Stimulated activated naive CD8-positive, alpha-beta T cell treated with anti-CD3 and anti-CD28 coated beads, Interleukin-15, Interleukin-2, amounts not matched to agents 100 U/mL and 50 U/mL, for 24 hours (primary cell): ENCODE results near the gene KRT17.
"Not testable (repeated sequence)": the region's sequence is repeated elsewhere in the genome, so short reads cannot be mapped to it uniquely, and the experiment has no call there.

ENCODE experiments used
- ATAC-seq: fragments of 150-1000 bp; cut with Tn5 transposase; one replicate; pipeline ENCODE4 v1.10.0; 2021
- DNase-seq: peaks from one replicate; pipeline ENCODE4 v3.0.0; 2021

Gene KRT17

DNA sequence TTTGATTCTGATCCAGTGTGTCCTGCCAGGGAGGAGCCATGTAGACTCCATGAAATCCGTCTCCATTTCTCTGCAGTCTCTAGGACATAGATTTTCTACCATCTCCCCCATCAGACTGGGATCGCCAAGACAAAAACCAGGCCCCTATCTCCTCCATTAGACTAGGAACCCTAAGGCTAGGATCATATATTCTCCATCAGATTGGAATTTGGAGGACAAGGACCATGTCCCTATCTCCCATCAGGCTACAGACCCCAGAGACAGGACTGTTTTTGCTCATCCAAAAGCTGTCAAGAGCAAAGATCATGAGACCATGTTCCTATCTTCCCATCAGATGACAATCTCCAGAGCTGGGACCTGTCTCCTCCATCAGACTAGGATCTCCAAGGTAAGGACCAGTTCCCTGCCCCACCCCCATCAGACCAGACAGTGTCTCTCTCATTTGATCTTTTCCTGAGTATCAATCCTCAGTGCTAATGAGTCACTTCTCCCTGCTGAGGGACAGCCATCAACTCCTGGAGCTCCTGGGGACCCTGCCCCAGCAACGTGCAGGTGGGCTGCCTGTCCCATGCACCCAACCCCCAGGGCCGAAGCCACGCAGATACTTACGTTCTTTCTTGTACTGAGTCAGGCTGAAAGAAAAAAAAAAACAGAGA is 4.3 kb downstream of the KRT17 start:
- ATAC-seq, DNase-seq: not testable (repeated sequence)

GRCh38 chr17:41619036-41619926 is 5.1 kb downstream of the KRT17 start:
- DNase-seq = no peak
- no peak for ATAC-seq

GRCh38 chr17:41618341-41619035 is 5.9 kb downstream of the KRT17 start:
- no peak for DNase-seq
- no peak for ATAC-seq

DNA sequence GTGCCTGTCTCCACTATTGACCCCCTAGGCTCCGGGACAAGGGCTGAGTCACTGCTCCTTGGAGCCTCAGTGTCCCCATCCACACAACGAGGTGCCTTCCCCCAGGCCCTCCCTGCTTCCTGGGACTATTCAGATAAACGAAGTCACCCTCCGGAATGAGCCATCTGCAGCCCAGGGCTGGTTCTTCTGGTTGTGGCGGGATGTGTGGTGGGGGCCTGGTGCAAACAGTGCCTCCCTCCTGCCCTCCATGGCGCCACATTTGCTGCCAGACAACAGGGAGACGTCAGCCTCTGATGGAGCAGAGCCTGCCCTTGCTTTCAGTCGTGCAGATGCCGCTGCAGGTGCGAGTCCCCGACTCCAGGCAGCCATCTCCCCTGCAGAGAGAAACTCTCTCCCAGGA is 6.7 kb downstream of the KRT17 start:
- ATAC-seq (no peak), DNase-seq (no peak)

DNA sequence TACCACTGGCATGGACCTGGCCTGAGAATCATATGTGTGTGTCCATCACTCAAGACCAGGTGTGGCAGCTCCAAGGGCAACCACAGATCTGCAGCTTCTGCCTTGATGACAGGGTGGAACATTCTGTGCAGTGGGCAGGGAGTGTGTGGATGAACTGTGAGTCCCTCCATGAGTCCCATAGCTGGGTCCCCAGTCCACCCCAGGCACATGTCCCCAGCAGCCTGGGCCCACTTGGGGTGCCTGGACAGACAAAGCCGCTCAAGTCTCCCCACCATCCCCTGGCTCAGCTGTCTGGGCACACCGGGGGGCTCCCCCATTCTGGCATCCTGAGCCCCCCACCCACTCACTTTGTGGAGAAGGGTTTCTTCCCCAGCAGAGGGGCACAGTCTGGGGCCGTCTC is 7.2 kb downstream of the KRT17 start:
- ATAC-seq = no peak

DNA sequence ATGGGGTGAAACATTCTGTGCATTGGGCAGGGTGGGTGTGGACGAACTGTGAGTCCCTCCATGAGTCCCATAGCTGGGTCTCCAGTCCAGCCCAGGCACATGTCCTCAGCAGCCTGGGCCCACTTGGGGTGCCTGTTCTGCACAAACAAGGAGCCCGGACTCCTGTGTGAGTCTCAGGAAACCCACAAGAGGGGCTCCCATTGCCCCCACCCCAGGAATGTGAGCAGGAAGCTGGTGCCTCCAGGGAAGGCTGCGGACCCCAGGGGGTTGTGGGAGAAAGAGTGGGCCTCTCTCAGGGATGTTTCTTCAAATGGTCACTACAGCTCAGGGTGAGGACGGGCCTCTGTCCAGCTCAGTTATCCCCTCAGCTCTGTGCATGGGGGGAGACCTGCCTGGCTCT is 7.9 kb downstream of the KRT17 start:
- not testable (repeated sequence) for DNase-seq, ATAC-seq

More for the DNA sequence above, 7.2 kb downstream of the KRT17 start:
- DNase-seq = no peak

DNA sequence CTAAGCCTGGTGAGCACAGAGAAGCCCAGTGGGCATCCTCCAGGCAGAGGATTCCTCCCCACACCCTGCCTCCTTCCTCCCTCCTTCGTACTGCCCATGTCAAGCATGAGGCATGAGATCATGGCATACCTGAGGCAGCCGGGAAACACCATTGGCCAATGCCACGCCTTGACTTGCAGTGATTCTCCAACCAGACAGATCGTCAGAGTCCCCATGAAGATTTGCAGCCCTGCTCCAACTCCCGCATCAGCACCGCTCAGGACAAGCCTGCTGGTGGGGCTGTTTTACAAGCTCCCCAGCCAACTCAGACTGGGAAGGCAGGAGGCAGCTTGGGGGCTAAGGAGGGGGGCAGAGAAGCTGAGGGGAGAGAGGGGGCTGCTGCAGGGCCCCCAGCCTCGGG is 8.9 kb downstream of the KRT17 start:
- ATAC-seq = no peak
- no peak for DNase-seq

DNA sequence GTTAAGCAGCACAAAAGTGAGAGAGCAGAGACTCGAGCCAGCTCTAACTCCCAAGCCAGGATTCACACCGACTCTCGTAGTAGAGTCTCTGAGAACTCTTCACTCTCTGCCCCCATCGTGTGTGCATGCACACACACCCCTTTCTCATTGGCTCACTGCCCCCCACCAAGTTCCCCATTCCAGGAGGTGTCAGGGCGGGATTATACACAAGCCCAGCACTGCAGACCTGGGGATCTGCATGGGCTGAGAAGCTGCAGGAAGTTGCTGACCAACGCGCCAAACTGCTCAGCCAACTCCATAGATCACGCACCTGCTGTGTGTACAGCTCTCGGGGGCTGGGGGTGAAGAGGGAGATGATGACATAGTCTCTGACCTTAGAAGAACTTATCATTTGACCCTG is 9.6 kb downstream of the KRT17 start:
- ATAC-seq, DNase-seq: not testable (repeated sequence)

GRCh38 chr17:41614098-41614497 is 10.3 kb downstream of the KRT17 start:
- ATAC-seq (no peak), DNase-seq (no peak)

DNA sequence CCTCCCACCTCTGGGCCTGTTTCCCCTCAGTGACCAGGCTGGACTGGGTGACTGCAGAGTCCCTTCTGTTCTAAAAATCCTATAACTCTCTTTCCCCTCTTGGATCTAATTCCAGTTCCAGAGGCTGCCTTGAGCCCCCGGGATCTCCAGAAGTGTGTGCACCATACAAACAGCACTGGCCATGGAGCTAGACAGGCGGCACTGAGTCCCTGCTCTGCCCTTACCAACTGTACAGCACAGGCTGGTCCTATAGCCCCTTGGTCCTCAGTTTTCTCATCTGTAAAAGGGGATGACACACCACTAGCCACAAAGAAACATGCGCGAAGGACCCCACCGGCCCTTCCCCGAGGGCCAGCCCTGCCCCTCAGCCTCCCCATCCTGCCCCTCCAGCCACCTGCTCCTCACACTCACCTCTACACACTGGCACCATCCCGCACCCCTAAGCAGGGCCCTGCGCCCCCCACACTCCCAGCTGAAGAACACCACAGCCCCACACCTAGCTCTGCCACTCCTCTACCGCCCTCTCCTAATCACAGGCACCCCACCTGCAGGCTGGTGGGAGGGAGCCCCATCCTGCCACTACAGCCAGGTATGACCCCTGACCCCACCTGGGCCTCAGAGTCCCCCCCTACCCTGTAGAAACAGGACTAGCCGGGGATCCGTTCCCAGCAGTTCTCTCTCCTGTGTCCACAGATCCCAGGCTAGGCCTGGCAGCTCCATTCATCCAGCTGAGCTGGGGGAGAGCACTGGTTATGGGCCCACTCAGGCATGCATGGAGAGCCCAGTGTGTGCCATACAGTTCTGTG is 10.9 kb downstream of the KRT17 start:
- DNase-seq = no peak

DNA sequence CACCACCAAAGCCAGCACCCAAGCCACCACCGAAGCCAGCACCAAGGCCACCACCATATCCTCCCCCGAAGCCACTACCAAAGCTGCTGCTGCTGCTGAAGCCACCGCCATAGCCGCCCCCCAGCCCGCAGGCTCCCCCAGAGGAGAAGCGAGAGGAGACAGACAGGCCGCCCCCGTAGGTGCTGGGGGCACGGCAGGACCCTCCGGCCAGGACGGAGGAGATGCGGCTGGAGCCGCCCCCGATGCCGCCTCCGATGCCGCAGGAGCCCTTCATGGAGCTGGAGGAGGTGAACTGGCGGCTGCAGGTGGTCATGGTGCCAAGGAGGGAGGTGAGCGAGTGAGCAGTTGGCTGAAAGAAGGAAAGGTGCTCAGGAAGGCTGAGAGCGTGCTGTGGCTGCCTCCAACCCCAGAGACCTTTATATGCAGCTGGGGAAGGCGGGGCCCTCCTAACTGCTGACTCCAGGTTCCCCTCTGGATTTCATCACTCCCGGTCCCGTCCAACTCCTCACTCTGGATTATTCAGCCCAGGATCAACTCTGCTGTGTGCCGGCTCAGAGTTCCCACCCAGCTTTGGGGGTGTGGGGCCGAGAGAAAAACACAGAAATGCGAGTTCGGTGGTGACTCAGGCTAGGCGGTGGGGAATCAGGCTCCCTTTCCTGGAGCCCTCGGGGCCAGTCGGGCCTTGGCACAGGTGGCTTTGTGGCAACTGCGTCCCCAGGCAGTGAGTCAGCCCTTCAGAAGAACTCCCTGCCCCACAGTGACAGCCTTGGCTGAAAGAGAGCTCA is 11.8 kb downstream of the KRT17 start, which contains the start of gene KRT16:
KRT16 (minus strand) TSS at position 392 of the 785 bp plus-strand sequence; CDS start at position 313, 79 bp downstream.
- ATAC-seq, DNase-seq: not testable (repeated sequence)

More for the DNA sequence above, 10.9 kb downstream of the KRT17 start:
- no peak for ATAC-seq

DNA sequence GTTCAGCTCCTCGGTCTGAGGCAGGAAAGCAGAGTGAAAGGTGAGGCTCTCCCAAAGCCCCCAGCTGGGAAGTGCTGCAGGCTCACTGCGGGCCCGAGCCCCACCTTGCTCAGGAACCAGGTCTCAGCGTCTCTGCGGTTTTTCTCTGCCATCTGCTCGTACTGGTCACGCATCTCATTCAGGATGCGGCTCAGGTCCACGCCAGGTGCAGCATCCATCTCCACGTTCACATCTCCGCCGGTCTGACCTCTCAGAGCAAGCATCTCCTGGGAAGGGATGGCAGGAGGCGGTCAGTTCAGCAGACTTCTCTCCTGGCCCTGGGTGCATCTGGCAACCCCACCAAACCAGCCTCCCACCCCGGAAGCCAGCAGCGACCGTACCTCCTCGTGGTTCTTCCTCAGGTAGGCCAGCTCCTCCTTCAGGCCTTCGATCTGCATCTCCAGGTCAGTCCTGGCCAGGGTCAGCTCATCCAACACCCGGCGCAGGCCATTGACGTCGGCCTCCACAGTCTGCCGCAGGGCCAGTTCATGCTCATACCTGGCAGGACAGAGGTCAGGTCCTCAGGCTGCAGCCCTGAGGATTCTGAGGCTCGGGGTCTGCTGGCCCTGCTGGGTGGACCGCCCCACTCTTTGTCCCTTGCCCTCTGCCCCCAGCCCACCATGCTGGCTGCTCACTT is 13.3 kb downstream of the KRT17 start:
- DNase-seq = no peak
- ATAC-seq = no peak

GRCh38 chr17:41610061-41610517 is 14.3 kb downstream of the KRT17 start:
- ATAC-seq, DNase-seq: not testable (repeated sequence)

- ATAC-seq, DNase-seq: not testable (repeated sequence)
These were observed 17.4 kb downstream of the KRT17 start for GRCh38 chr17:41606930-41607329.

DNA sequence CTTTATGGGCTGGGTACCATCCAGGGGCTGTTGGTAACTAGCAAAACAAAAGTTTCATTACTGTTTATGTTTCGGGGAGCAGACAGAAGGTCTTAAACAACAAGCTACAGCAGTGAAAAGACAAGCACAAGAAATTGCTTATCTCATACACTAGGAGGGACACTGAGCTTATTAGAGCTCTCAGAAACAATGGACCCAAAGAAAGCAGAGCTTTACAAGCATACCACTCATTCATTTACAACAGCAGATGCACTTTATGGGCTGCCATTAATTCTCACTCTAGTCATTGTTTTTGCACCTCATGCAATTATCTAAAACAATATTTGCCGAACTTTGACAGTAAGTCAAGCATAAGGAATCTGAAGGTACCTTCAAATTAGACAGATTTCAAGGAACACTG is 21.9 kb downstream of the KRT17 start:
- DNase-seq (no peak), ATAC-seq (no peak)

GRCh38 chr17:41600318-41600717 is 24.1 kb downstream of the KRT17 start:
- no peak for DNase-seq

DNA sequence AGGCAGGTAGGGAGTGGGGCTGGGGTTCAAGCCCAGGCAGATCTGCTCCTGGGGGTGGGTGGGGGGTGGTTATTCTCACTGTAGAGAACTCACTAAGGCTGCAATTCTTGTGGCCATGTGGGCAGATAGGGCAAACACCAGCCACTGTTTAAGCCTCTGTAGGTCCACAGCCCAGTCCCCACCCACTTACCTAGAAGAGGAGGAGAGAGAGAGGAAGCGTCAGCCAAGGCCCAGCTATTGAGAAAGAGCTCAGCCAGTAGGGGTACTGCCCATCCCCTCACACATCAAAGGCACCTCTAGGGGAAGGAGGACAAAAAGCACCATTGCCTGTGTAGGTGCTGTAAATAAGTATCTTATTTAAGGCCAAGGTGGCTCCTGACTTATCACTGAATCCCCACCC is 24.7 kb downstream of the KRT17 start:
- no peak for DNase-seq
- ATAC-seq = no peak

More at GRCh38 chr17:41600318-41600717, 24.1 kb downstream of the KRT17 start:
- no peak for ATAC-seq

- no peak for ATAC-seq
- DNase-seq = no peak
These were observed 28.8 kb downstream of the KRT17 start for GRCh38 chr17:41595585-41595984.

GRCh38 chr17:41594363-41594915 is 29.9 kb downstream of the KRT17 start:
- no peak for ATAC-seq
- no peak for DNase-seq
